ENCODE measurements around the gene NPM1. TPM values are rescaled to one million over a fixed set of nuclear protein-coding genes. Genes with fewer than 3 reads are reported as not detected.

The NPM1 gene
- total and polyA plus RNA-seq, 2 of the 13 experiments (the other 11 are each of a cell fraction or from before 2014, with no cell fraction given): 2,047 to 3,353 TPM

DNA sequence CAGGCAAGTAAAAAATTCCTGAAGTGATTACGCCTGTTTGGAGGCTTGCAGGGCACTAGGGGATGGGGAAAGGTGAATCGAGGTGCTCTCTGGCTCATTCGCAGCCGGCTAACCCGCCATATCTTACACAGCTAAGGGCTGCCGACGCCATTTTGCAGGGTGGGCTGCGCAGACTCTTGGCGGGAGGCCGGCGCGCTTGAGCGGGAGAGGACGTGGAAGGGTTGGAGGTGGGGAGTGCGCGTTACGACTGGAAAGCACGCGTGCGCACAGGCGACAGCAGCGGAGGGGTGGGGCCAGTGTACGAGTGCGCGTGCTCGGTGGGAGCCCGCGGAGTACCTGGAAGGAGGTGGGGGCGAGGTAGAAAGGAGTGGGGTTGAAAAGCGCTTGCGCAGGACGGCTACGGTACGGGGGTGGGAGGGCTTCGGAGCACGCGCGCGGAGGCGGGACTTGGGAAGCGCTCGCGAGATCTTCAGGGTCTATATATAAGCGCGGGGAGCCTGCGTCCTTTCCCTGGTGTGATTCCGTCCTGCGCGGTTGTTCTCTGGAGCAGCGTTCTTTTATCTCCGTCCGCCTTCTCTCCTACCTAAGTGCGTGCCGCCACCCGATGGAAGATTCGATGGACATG lies at the start of gene NPM1 (continued):
- TF ChIP-seq XBP1 (CRISPR knock-in tag; IDR thresholded peaks at IDR 0.05) (peak; percentile 85; the same call in 1 of the 2 replicates), ZMYM4 (CRISPR knock-in tag; IDR thresholded peaks at IDR 0.05) (peak; percentile 90), ARNT2 (CRISPR knock-in tag; IDR thresholded peaks at IDR 0.05; ENCODE audit: low read depth) (peak; percentile 75), RXRB (CRISPR knock-in tag; IDR thresholded peaks at IDR 0.05; ENCODE audit: borderline replicate concordance) (peak; percentile 62), TGIF2 (CRISPR knock-in tag; IDR thresholded peaks at IDR 0.05) (peak; percentile 8; the same call in 1 of the 2 replicates), TARDBP (CRISPR knock-in tag; IDR thresholded peaks at IDR 0.05) (peak; percentile 75), HOXA5 (CRISPR knock-in tag; IDR thresholded peaks at IDR 0.05) (peak; percentile 41), GABPA (IDR thresholded peaks at IDR 0.05; ENCODE audit: low read depth, low read length) (no peak), GABPA (CRISPR knock-in tag; IDR thresholded peaks at IDR 0.05; ENCODE audit: low read depth) (peak; percentile 47), HCFC1 (IDR thresholded peaks at IDR 0.05; ENCODE audit: low read depth, low read length) (0 out of 2 replicates have a peak, but pooled peaks have one; percentile 13)
- TF ChIP-seq, protein P1, sequence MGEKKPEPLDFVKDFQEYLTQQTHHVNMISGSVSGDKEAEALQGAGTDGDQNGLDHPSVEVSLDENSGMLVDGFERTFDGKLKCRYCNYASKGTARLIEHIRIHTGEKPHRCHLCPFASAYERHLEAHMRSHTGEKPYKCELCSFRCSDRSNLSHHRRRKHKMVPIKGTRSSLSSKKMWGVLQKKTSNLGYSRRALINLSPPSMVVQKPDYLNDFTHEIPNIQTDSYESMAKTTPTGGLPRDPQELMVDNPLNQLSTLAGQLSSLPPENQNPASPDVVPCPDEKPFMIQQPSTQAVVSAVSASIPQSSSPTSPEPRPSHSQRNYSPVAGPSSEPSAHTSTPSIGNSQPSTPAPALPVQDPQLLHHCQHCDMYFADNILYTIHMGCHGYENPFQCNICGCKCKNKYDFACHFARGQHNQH (CRISPR knock-in tag; IDR thresholded peaks at IDR 0.05): peak; percentile 78; the same call in 1 of the 2 replicates
- TF ChIP-seq, protein P2, sequence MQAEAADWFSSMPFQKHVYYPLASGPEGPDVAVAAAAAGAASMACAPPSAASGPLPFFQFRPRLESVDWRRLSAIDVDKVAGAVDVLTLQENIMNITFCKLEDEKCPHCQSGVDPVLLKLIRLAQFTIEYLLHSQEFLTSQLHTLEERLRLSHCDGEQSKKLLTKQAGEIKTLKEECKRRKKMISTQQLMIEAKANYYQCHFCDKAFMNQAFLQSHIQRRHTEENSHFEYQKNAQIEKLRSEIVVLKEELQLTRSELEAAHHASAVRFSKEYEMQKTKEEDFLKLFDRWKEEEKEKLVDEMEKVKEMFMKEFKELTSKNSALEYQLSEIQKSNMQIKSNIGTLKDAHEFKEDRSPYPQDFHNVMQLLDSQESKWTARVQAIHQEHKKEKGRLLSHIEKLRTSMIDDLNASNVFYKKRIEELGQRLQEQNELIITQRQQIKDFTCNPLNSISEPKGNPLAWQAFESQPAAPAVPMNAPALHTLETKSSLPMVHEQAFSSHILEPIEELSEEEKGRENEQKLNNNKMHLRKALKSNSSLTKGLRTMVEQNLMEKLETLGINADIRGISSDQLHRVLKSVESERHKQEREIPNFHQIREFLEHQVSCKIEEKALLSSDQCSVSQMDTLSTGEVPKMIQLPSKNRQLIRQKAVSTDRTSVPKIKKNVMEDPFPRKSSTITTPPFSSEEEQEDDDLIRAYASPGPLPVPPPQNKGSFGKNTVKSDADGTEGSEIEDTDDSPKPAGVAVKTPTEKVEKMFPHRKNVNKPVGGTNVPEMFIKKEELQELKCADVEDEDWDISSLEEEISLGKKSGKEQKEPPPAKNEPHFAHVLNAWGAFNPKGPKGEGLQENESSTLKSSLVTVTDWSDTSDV (CRISPR knock-in tag; IDR thresholded peaks at IDR 0.05): no peak; the same call in 1 of the 2 replicates
- TF ChIP-seq, protein P3, sequence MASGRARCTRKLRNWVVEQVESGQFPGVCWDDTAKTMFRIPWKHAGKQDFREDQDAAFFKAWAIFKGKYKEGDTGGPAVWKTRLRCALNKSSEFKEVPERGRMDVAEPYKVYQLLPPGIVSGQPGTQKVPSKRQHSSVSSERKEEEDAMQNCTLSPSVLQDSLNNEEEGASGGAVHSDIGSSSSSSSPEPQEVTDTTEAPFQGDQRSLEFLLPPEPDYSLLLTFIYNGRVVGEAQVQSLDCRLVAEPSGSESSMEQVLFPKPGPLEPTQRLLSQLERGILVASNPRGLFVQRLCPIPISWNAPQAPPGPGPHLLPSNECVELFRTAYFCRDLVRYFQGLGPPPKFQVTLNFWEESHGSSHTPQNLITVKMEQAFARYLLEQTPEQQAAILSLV (CRISPR knock-in tag; IDR thresholded peaks at IDR 0.05; ENCODE audit: borderline replicate concordance): no peak
- TF ChIP-seq, protein P4, sequence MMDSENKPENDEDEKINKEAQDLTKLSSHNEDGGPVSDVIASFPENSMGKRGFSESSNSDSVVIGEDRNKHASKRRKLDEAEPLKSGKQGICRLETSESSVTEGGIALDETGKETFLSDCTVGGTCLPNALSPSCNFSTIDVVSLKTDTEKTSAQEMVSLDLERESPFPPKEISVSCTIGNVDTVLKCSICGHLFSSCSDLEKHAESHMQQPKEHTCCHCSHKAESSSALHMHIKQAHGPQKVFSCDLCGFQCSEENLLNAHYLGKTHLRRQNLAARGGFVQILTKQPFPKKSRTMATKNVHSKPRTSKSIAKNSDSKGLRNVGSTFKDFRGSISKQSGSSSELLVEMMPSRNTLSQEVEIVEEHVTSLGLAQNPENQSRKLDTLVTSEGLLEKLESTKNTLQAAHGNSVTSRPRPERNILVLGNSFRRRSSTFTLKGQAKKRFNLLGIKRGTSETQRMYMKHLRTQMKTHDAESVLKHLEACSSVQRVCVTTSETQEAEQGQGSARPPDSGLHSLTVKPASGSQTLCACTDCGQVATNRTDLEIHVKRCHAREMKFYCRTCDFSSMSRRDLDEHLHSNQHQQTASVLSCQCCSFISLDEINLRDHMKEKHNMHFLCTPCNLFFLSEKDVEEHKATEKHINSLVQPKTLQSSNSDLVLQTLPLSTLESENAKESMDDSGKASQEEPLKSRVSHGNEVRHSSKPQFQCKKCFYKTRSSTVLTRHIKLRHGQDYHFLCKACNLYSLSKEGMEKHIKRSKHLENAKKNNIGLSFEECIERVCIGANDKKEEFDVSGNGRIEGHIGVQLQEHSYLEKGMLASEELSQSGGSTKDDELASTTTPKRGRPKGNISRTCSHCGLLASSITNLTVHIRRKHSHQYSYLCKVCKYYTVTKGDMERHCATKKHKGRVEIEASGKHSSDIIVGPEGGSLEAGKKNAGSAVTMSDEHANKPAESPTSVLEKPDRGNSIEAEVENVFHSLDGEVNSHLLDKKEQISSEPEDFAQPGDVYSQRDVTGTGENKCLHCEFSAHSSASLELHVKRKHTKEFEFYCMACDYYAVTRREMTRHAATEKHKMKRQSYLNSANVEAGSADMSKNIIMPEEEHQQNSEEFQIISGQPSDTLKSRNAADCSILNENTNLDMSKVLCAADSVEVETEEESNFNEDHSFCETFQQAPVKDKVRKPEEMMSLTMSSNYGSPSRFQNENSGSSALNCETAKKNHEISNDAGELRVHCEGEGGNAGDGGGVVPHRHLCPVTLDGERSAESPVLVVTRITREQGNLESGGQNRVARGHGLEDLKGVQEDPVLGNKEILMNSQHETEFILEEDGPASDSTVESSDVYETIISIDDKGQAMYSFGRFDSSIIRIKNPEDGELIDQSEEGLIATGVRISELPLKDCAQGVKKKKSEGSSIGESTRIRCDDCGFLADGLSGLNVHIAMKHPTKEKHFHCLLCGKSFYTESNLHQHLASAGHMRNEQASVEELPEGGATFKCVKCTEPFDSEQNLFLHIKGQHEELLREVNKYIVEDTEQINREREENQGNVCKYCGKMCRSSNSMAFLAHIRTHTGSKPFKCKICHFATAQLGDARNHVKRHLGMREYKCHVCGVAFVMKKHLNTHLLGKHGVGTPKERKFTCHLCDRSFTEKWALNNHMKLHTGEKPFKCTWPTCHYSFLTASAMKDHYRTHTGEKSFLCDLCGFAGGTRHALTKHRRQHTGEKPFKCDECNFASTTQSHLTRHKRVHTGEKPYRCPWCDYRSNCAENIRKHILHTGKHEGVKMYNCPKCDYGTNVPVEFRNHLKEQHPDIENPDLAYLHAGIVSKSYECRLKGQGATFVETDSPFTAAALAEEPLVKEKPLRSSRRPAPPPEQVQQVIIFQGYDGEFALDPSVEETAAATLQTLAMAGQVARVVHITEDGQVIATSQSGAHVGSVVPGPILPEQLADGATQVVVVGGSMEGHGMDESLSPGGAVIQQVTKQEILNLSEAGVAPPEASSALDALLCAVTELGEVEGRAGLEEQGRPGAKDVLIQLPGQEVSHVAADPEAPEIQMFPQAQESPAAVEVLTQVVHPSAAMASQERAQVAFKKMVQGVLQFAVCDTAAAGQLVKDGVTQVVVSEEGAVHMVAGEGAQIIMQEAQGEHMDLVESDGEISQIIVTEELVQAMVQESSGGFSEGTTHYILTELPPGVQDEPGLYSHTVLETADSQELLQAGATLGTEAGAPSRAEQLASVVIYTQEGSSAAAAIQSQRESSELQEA (CRISPR knock-in tag; IDR thresholded peaks at IDR 0.05; ENCODE audit: not compliant biosample characterization): peak; percentile 74
- TF ChIP-seq, protein P5, sequence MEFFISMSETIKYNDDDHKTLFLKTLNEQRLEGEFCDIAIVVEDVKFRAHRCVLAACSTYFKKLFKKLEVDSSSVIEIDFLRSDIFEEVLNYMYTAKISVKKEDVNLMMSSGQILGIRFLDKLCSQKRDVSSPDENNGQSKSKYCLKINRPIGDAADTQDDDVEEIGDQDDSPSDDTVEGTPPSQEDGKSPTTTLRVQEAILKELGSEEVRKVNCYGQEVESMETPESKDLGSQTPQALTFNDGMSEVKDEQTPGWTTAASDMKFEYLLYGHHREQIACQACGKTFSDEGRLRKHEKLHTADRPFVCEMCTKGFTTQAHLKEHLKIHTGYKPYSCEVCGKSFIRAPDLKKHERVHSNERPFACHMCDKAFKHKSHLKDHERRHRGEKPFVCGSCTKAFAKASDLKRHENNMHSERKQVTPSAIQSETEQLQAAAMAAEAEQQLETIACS (CRISPR knock-in tag; IDR thresholded peaks at IDR 0.05): peak; percentile 78

Measured in HepG2 (cell line).